Left ventricle myocardium inferior (tissue), 1 donor: ENCODE measurements around the gene FKBP15. TPM values are rescaled to one million over a fixed set of nuclear protein-coding genes. Genes with fewer than 3 reads are reported as not detected.
A peak's percentile ranks its signal among the peaks of the same experiment; 100 is the strongest.

ENCODE experiments used
- DNase-seq: peaks from one replicate; pipeline ENCODE4 v3.0.0-alpha.2; 2020
- H3K27ac ChIP-seq: fragments of 200-600 bp; replicated peaks from 2 replicates; pipeline ENCODE4 v1.8.0; 2021
- H3K27me3 ChIP-seq: fragments of 200-600 bp; 2 replicates; pipeline ENCODE4 v1.8.0; 2021; ENCODE audit warnings: low read depth
- H3K36me3 ChIP-seq: fragments of 200-600 bp; 2 replicates; pipeline ENCODE4 v1.8.0; 2021
- H3K4me1 ChIP-seq: fragments of 200-600 bp; 2 replicates; pipeline ENCODE4 v1.8.0; 2021
- H3K4me3 ChIP-seq: fragments of 200-600 bp; 2 replicates; pipeline ENCODE4 v1.8.0; 2021; ENCODE audit warnings: mild to moderate bottlenecking, moderate library complexity
- H3K9me3 ChIP-seq: fragments of 200-600 bp; replicated peaks from 2 replicates; pipeline ENCODE4 v1.8.0; 2021
- intact Hi-C: fragments of 100-400 bp; cut with micrococcal nuclease; formaldehyde crosslinking; loops from one replicate; pipeline ENCODE4 v1.11.0; 2022
- long read RNA-seq: library from polyadenylated mRNA; unstranded; transcript quantifications from one replicate; pipeline ENCODE4 v2.0.0, GENCODE V29; 2021
- total RNA-seq: library from RNA; stranded (reverse); fragmentation: NEBNext Ultra II Directional; extraction: Animal tissue kit (Norgen Biotek cat#: 25700); gene quantifications from one replicate; pipeline ENCODE4 v1.2.1, GENCODE V29; 2021
- TF ChIP-seq, protein P1 (sequence below): fragments of 200-600 bp; IDR thresholded peaks from 2 replicates; pipeline ENCODE4 v1.8.0; 2021; ENCODE audit warnings: antibody characterized with exemption, mild to moderate bottlenecking, borderline replicate concordance
- donor health status: DM: no; HTN: yes; CAD: no; lungs with severe emphysema.

Gene FKBP15, protein sequence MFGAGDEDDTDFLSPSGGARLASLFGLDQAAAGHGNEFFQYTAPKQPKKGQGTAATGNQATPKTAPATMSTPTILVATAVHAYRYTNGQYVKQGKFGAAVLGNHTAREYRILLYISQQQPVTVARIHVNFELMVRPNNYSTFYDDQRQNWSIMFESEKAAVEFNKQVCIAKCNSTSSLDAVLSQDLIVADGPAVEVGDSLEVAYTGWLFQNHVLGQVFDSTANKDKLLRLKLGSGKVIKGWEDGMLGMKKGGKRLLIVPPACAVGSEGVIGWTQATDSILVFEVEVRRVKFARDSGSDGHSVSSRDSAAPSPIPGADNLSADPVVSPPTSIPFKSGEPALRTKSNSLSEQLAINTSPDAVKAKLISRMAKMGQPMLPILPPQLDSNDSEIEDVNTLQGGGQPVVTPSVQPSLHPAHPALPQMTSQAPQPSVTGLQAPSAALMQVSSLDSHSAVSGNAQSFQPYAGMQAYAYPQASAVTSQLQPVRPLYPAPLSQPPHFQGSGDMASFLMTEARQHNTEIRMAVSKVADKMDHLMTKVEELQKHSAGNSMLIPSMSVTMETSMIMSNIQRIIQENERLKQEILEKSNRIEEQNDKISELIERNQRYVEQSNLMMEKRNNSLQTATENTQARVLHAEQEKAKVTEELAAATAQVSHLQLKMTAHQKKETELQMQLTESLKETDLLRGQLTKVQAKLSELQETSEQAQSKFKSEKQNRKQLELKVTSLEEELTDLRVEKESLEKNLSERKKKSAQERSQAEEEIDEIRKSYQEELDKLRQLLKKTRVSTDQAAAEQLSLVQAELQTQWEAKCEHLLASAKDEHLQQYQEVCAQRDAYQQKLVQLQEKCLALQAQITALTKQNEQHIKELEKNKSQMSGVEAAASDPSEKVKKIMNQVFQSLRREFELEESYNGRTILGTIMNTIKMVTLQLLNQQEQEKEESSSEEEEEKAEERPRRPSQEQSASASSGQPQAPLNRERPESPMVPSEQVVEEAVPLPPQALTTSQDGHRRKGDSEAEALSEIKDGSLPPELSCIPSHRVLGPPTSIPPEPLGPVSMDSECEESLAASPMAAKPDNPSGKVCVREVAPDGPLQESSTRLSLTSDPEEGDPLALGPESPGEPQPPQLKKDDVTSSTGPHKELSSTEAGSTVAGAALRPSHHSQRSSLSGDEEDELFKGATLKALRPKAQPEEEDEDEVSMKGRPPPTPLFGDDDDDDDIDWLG
- total RNA-seq, result 19.0 TPM
- long read RNA-seq, full-length matches to known transcripts, result 2 of 12 reads
- long read RNA-seq, partial matches to known transcripts, result 7 of 12 reads
- long read RNA-seq, other reads (novel, unspliced or antisense), result 3 of 12 reads

DNA sequence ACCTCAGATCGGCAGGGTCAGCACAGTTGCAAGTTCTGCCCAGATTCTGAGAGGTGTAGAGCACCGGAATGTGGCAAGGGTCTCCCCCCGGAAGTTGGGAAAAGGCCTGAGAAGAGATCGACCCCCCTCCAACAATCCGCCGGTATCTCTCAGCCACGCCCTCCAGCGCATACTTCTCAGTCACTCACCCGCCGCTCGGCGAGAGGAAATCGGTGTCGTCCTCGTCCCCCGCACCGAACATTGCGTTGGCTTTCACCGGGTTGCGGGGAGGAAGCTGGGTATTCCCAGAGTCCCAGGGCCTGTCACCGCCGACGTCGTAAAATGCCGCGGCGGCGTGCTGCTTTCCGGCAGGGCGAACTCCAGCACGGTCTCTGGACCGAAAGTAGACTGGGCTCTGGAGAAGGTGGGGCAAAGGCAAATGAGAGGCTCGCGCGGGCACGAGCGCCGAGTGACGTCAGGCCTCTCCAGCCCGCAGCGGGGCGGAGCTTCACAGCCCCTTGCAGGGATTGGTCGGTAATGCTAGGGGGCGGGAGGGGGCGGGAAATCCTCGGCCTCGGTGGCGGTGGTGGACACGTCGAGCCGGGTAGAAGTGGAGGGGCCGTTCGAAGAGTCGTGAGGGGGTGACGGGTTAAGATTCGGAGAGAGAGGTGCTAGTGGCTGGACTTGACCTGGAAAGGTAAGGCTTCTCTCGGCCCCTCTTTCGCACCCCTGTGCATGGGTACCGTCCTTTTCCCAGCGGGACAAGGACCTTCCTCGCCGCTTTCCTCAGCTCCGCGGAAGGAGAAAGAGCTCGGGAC is at the start of gene FKBP15, which contains the start of gene SLC31A1:
FKBP15 (minus strand) TSS at position 275 of the 797 bp plus-strand sequence; CDS start at position 241, 34 bp downstream.
SLC31A1 (plus strand) TSS at position 542 of the 797 bp plus-strand sequence. CDS start 34,605 bp downstream, outside the sequence.
- H3K27me3 ChIP-seq, result no peaks in the 10 kb centered on the region
- peaks cover 83% of the 10 kb centered on the region for H3K4me1 ChIP-seq
- TF ChIP-seq, protein P1, sequence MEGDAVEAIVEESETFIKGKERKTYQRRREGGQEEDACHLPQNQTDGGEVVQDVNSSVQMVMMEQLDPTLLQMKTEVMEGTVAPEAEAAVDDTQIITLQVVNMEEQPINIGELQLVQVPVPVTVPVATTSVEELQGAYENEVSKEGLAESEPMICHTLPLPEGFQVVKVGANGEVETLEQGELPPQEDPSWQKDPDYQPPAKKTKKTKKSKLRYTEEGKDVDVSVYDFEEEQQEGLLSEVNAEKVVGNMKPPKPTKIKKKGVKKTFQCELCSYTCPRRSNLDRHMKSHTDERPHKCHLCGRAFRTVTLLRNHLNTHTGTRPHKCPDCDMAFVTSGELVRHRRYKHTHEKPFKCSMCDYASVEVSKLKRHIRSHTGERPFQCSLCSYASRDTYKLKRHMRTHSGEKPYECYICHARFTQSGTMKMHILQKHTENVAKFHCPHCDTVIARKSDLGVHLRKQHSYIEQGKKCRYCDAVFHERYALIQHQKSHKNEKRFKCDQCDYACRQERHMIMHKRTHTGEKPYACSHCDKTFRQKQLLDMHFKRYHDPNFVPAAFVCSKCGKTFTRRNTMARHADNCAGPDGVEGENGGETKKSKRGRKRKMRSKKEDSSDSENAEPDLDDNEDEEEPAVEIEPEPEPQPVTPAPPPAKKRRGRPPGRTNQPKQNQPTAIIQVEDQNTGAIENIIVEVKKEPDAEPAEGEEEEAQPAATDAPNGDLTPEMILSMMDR, result no peak
- intact Hi-C loops, result no loop called here
- peaks cover 9% of the 10 kb centered on the region for H3K36me3 ChIP-seq
- peak; percentile 98 for DNase-seq
- H3K9me3 ChIP-seq, result no peaks in the 10 kb centered on the region
- peak within 1 kb of the TSS; percentile 92 for H3K27ac ChIP-seq
- H3K4me3 ChIP-seq, result peak within 1 kb of the TSS; percentile 87

DNA sequence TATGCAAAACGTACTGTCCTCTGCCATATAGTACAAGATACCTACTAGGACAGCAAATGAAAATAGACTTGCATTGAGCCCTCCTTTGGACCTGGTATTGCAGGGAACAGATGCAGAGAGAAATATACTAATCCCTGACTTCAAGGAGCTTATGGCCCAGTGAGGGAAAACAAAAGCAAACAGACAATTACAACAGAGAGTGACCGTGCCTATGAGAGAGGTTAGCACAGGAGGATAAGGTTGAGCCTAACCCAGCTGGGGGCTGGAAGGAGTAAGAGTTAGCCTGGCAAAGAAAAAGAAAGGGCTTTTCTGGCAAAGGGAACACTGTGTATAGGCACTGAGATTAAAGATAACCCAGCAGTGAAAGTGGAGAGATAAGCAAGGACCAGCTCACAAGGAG is 48.8 kb upstream of the FKBP15 start:
- H3K4me3 ChIP-seq, result no peak overlapping the region
- H3K27ac ChIP-seq, result no peak overlapping the region
- intact Hi-C loops, result no loop called here
- DNase-seq, result no peak
- TF ChIP-seq, protein P1, result no peak
- H3K9me3 ChIP-seq, result no peaks in the 10 kb centered on the region
- peaks cover 36% of the 10 kb centered on the region for H3K4me1 ChIP-seq
- H3K36me3 ChIP-seq, result peaks cover 76% of the 10 kb centered on the region
- no peaks in the 10 kb centered on the region for H3K27me3 ChIP-seq

DNA sequence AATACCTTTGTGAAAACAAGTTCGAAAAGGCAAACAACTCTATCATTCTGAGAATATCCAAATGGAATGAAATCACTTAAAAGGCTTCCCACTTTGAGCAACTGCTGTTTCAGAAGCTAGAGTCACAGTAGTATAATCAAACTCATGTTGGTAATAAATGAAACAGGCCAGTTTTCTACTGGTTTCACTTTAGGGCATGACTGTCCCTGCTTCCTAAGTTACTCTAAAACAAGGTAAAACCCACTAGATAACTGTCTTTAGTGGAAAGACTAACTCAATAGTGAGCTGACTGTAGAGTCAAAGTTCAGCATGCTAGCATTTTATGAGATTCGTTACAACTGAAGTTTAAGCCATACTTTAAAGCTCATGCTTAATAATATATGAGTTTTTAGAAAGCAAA is 48.3 kb upstream of the FKBP15 start:
- TF ChIP-seq, protein P1, result no peak
- peaks cover 76% of the 10 kb centered on the region for H3K36me3 ChIP-seq
- no peaks in the 10 kb centered on the region for H3K27me3 ChIP-seq
- intact Hi-C loops, result no loop called here
- H3K9me3 ChIP-seq, result no peaks in the 10 kb centered on the region
- no peak overlapping the region for H3K27ac ChIP-seq
- no peak for DNase-seq
- no peak overlapping the region for H3K4me3 ChIP-seq
- H3K4me1 ChIP-seq, result peaks cover 31% of the 10 kb centered on the region

DNA sequence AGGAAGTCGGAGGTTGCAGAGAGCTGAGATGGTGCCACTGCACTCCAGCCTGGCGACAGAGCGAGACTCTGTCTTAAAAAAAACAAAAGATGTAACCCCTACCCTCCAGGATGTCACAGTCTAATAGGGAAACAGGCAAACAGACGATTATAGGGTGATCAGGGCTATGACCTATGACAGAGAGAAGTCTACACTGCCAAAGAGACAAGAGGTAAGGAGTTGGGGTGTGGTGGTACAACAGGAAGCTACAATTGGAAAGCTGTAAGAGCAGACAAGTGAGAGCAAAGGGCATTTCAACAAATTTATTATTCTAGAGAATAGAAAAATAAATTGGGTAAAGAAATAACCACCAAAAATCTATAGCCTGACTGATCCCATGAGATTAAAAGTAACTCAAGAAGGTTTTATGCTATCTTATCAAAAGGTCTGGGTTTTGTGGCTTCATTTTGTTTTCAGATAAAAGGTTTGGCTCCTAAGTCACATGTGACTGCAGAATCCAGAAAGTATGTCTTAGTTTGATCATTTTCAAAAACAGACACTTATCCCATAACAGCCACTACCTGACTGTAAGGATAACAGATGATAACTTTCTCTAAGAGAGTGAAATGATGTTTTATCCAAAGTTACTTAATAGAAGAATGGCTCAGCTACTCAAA is 47.0 kb upstream of the FKBP15 start:
- Histone ChIP-seq H3K27me3 (no peaks in the 10 kb centered on the region), H3K4me3 (no peak overlapping the region), H3K4me1 (peaks cover 22% of the 10 kb centered on the region), H3K27ac (no peak overlapping the region), H3K9me3 (no peaks in the 10 kb centered on the region), H3K36me3 (peaks cover 73% of the 10 kb centered on the region)
- TF ChIP-seq, protein P1, result no peak
- intact Hi-C loops, result no loop called here
- no peak for DNase-seq
